ENCODE data around the gene FNTB.

Gene FNTB

GRCh38 chr14:64953661-64954060, 33.0 kb upstream of the FNTB start:
- DNase-seq: no peak

GRCh38 chr14:64954491-64955240, 32.0 kb upstream of the FNTB start:
- no peak for DNase-seq

DNA sequence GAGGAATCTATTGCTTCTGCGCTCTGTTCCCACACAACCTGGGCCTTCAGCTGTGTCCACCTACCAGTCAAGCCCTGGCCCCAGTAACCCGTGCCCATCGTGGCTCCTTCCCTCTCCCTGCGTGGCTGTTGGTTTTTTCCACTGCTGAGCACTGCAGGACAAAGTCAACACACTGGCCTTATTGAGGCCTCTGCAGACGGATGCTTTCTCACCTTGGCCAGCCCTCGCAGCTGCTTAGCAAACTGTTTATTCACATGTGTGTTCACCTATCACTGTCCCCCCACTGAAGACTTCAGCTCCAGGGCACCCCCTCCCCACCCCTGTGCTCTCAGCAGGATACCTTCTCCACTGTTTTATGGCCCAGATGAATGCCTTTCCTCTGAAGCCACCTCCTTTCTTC, 31.4 kb upstream of the FNTB start:
- no peak for DNase-seq

- DNase-seq: no peak
Measured at GRCh38 chr14:64956697-64957406, 29.8 kb upstream of the FNTB start.

GRCh38 chr14:64958201-64958600, 28.5 kb upstream of the FNTB start:
- no peak for DNase-seq

DNA sequence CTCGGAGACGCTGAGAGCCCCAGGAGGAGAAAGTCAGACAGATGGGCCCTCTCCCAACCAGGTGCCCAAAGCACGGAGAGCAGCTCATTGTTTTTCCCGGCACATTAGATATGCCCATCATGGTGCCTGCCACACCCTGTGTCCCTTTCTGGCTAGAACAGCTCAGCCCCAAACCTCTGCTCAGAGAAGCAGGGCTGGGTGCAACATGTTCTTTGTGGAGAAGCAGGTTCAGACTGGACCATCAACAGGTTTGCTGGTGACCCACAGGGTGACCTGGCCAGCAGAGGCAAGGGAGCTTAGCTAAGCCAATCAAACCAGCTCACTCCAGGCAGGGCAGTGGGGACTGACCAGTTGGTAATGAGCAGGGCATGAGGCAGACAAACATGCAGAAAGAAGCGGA, 28.0 kb upstream of the FNTB start:
- DNase-seq: no peak

- no peak for DNase-seq
Measured at GRCh38 chr14:64960762-64961276, 25.9 kb upstream of the FNTB start.

- DNase-seq: no peak
Measured at GRCh38 chr14:64963611-64964010, 23.1 kb upstream of the FNTB start.

- no peak for DNase-seq
Measured at GRCh38 chr14:64965356-64966000, 21.2 kb upstream of the FNTB start.

- DNase-seq: no peak
Measured at GRCh38 chr14:64966976-64967375, 19.7 kb upstream of the FNTB start.

DNA sequence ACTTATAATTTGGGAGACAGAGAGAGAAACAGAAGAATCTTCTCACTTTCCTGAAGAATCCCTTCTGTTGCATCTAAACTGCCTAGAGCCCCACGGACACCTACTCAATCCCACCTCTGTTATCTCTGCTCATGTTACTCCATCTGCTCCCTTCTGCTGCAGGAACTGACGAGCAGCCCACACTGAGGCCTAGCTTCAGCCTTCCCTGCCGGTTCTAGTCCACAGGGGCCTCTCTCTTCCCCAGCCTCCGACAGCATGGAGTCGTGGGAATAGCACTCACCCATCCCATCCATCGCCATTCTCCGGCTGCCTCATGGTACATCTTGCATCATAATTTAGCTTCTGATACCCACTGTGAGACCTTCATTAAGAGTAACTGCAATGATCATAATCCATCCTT, 18.5 kb upstream of the FNTB start:
- no peak for DNase-seq

DNA sequence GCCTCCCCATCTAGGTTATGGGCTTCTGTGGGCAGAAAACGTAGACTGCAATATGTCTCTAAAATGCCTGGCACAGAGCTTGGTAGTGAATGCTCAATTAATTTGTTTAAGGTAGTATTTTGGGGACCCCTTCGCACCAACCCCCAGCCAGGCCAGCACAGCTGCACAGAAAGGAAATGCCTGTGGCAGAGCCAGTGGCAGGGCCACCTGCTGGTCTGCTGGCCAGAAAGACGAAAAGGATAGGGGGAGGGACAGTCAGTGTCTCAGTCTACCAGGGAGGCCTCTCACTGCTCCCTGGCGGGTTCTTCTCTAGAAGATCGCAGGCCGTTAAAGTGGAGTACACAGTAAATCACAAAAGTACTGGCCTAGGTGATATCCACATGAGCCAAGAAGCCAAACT, 18.0 kb upstream of the FNTB start:
- no peak for DNase-seq

- no peak for DNase-seq
Measured at GRCh38 chr14:64970041-64970440, 16.7 kb upstream of the FNTB start.

DNA sequence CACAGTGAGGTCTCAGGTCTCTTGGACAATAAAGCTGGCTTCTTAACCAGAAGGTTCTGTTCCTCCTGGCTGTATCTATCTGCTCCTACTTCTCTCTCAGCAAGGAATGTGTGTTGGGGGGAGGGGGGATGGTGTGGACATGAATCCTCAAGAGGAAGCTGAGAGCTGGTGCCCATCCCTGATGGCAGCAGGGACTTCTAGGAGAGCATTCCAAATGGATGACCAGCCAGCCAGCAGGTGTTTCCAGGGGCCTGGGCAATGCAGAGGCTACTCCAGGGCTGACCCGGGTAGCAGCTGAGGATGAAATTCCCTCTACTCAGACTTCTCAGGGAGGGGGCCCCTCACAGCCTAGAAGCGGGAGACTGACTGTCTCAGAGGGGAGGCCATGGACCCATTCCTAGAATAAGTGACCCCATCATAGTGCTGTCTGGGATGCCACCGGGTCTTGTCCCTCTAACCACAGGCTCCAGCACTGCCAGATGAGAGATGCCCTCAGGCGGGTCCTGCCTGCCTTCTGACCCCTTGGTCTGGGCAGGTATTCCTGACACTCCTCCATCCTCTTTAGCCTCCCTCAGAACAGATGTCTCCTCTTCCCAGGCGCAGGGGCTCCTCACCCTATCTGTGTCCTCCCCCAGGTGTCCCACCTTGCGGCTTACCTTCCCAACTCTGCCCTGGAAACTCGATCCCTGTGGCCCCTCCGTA, 15.8 kb upstream of the FNTB start:
- no peak for DNase-seq

GRCh38 chr14:64971491-64971942, 15.2 kb upstream of the FNTB start:
- no peak for DNase-seq

DNA sequence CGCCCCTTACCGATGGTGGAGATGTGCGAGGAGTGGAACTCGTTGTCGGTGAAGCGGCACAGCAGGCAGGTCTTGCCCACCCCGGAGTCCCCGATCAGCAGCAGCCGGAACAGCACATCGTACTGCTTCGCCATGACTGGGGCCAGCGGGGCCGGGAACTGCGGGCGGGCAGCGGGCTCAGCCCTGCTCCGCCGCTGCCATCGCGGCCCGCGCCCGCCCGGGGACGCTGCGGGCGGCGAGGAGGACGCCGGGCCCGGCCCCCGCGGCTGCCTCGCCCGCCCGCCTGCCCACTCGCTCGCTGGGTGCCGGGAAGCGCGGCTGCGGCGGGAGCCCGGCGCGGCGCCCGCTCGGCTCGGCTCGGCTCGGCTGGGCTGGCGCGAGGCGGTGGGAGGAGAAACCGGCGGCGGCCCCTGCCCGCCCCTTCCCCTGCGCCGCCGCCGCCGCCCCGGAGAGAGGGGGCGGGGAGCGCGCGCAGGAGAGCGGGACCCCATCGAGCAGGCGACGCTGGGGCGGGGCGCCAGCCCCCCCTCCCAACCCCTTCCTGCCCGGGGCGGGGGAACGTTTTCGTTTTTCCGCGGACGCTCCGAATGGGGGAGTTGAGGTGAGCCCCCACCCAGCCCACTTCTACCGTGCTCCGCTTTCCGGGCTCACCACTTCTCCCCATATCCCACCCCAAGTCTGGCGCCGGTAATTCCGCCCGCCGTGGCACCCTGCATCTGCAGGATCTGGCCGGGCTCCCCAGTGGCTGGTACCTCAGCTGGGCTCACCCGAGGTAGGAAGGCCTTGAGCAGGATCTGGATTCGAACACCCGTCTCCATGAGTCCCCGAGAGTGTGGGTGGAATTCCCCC, 14.5 kb upstream of the FNTB start, which contains the start of gene RAB15:
Gene RAB15 (minus strand): TSS at position 394 of the 849 bp plus-strand sequence. CDS start 260 bp downstream, at position 134.
- peak; percentile 50 to 57 for DNase-seq

DNA sequence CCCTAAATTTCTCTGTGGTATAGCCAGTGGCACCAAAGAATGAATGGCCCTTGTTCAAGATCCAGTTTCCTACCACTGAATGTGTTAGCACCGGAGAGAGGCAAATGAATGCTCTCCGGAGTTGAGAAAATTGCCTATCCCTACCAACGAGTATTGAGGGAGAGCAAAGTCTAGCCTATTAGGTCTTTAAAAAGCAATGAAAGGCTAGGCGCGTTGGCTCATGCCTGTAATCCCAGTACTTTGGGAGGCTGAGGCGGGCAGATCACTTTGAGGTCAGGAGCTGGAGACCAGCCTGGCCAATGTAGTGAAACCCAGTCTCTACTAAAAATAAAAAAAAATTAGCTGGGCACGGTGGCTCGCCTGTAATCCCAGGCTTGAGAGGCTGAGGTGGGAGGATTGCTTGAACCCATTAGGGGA, 13.7 kb upstream of the FNTB start:
- DNase-seq: no peak

DNA sequence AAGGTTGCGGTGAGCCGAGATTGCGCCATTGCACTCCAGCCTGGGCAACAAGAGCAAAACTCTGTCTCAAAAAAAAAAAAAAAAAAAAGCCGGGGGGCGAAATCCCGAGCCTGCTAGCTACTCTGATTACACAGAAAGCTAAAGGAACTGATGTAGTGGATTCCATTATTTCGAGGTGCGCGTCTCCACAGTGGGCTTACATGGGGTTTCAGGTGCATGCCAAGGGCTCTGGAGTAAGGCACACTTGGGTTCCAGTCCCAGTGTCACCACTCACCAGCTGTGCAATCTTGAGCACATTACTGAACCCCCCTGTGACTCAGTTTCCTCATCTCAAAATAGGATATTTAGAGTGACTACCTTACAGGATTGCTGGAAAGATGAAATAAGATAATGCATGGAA, 12.9 kb upstream of the FNTB start:
- DNase-seq: no peak

DNA sequence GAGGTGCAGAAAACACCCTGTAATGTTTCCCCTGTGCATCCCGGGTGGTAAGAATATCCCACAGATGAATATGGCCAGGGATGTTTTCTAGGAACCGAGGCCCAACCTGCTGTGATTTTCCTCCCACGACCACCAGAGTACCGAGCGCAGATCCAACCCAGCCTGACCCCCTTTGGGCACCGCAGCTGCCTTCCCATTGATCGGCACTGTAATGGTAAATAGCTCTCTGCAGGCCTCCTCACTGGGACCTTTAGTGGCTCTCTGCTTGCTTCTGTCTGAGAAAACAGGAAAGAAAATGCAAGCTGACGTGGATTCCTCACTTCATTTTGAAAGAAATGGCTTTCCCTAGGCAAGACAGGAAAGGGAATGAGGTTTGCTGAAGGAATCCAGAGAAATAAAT, 12.1 kb upstream of the FNTB start:
- DNase-seq: no peak

- DNase-seq: no peak
Measured at GRCh38 chr14:64979336-64980074, 7.2 kb upstream of the FNTB start.

All from activated T-cell treated with anti-CD3 and anti-CD28 coated beads, Interleukin-2, amount 50 U/mL, for 48 hours (primary cell).